Measurements from ENCODE around the gene HRAS. TPM values are rescaled to one million over a fixed set of nuclear protein-coding genes. Genes with fewer than 3 reads are reported as not detected.
A peak's percentile ranks its signal among the peaks of the same experiment; 100 is the strongest.

Gene HRAS
- total RNA-seq, 1 experiment from 2014 or later: 47.2 TPM

DNA sequence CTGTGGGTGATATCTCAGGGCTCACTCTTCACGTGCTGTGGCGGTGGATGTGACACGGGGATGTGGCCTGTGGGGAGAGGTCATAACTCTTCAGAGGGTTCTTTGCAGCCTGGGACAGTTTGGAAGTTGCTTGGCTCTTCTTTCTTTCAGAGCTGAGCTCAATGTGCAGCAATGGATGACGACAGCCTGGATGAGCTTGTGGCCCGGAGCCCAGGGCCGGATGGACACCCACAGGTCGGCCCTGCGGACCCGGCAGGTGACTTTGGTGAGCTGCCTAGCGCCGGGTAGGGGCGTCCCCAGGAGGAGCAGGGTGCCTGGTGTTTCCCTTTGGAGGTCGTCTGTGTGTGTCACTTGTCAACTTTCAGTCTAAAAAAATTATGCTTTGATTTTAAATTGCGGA, 46.0 kb upstream of the HRAS start:
- Histone ChIP-seq H3K9me2 (ENCODE audit: insufficient read depth) (no peaks in the 10 kb centered on the region), H3K27me3 (ENCODE audit: insufficient read depth, low read depth) (no peaks in the 10 kb centered on the region), H4K20me1 (ENCODE audit: insufficient read depth) (peaks cover 47% of the 10 kb centered on the region), H3K4me1 (replicated peaks; ENCODE audit: insufficient read depth) (peaks cover 16% of the 10 kb centered on the region), H3K36me3 (ENCODE audit: low read depth) (no peaks in the 10 kb centered on the region; the same call in 1 of the 2 replicates), H3K27ac (no peak overlapping the region), H3K9me3 (ENCODE audit: insufficient read depth, low read depth) (no peaks in the 10 kb centered on the region), H3K79me2 (ENCODE audit: low read depth) (peaks cover 53% of the 10 kb centered on the region), H3K4me3 (no peak overlapping the region), H3K4me2 (no peak overlapping the region), H3F3A (ENCODE audit: insufficient read depth, low read depth) (no peaks in the 10 kb centered on the region), H2AFZ (no peak overlapping the region)
- intact Hi-C loops (cut with micrococcal nuclease; ENCODE audit: unreplicated experiment): no loop called here
- ChIA-PET CTCF (no interaction called here), POLR2A (ENCODE audit: unreplicated experiment) (no interaction called here)
- BruUV-seq (replicated peaks): no TSS peak
- TF ChIP-seq EZH2 (IDR thresholded peaks at IDR 0.05; ENCODE audit: low read depth): no peak
- no peak for DNase-seq

GRCh38 chr11:579830-580601, 44.6 kb upstream of the HRAS start:
- Histone ChIP-seq H3K27me3 (ENCODE audit: insufficient read depth, low read depth) (no peaks in the 10 kb centered on the region), H3F3A (ENCODE audit: insufficient read depth, low read depth) (no peaks in the 10 kb centered on the region), H2AFZ (no peak overlapping the region), H3K9me3 (ENCODE audit: insufficient read depth, low read depth) (no peaks in the 10 kb centered on the region), H3K27ac (no peak overlapping the region), H3K9me2 (ENCODE audit: insufficient read depth) (no peaks in the 10 kb centered on the region), H3K79me2 (ENCODE audit: low read depth) (peaks cover 53% of the 10 kb centered on the region), H3K4me3 (no peak overlapping the region), H3K36me3 (ENCODE audit: low read depth) (no peaks in the 10 kb centered on the region; the same call in 1 of the 2 replicates), H4K20me1 (ENCODE audit: insufficient read depth) (peaks cover 47% of the 10 kb centered on the region), H3K4me2 (no peak overlapping the region), H3K4me1 (replicated peaks; ENCODE audit: insufficient read depth) (peaks cover 16% of the 10 kb centered on the region)
- no TSS peak for BruUV-seq (replicated peaks)
- no peak for DNase-seq
- ChIA-PET CTCF (no interaction called here), POLR2A (ENCODE audit: unreplicated experiment) (no interaction called here)
- intact Hi-C loops (cut with micrococcal nuclease; ENCODE audit: unreplicated experiment): no loop called here
- TF ChIP-seq EZH2 (IDR thresholded peaks at IDR 0.05; ENCODE audit: low read depth) (no peak), CTCF (conservative IDR thresholded peaks at IDR 0.05) (no peak)

- POLR2A ChIA-PET (ENCODE audit: unreplicated experiment): interaction anchor here (0.6 kb wide), 2 partner anchors 19 to 115 kb away, joined by 3 to 7 read pairs; no protein-coding TSS in a partner anchor
- peaks cover 47% of the 10 kb centered on the region for H4K20me1 ChIP-seq (ENCODE audit: insufficient read depth)
- CTCF ChIA-PET: no interaction called here
Observed at GRCh38 chr11:578276-579035, 43.1 kb upstream of the HRAS start.

More at GRCh38 chr11:578276-579035, 43.1 kb upstream of the HRAS start:
- Histone ChIP-seq H3K4me1 (replicated peaks; ENCODE audit: insufficient read depth) (peaks cover 16% of the 10 kb centered on the region), H3K27me3 (ENCODE audit: insufficient read depth, low read depth) (no peaks in the 10 kb centered on the region), H2AFZ (no peak overlapping the region), H3K4me2 (peak overlapping the region; percentile 85), H3K36me3 (ENCODE audit: low read depth) (no peaks in the 10 kb centered on the region; the same call in 1 of the 2 replicates), H3F3A (ENCODE audit: insufficient read depth, low read depth) (no peaks in the 10 kb centered on the region), H3K4me3 (peak overlapping the region; percentile 79; the same call in 1 of the 2 replicates), H3K9me2 (ENCODE audit: insufficient read depth) (no peaks in the 10 kb centered on the region), H3K9me3 (ENCODE audit: insufficient read depth, low read depth) (no peaks in the 10 kb centered on the region), H3K27ac (no peak overlapping the region), H3K79me2 (ENCODE audit: low read depth) (peaks cover 53% of the 10 kb centered on the region)
- intact Hi-C loops (cut with micrococcal nuclease; ENCODE audit: unreplicated experiment): no loop called here
- TF ChIP-seq EZH2 (IDR thresholded peaks at IDR 0.05; ENCODE audit: low read depth): no peak
- TF ChIP-seq CTCF (conservative IDR thresholded peaks at IDR 0.05): no peak
- BruUV-seq (replicated peaks): no TSS peak
- DNase-seq: no peak
